ENCODE measurements around the gene FAM241B. TPM values are rescaled to one million over a fixed set of nuclear protein-coding genes. Genes with fewer than 3 reads are reported as not detected.

FAM241B gene
- total and polyA plus RNA-seq, 2 donors from 2014 or later: 7.6 to 23.7 TPM

DNA sequence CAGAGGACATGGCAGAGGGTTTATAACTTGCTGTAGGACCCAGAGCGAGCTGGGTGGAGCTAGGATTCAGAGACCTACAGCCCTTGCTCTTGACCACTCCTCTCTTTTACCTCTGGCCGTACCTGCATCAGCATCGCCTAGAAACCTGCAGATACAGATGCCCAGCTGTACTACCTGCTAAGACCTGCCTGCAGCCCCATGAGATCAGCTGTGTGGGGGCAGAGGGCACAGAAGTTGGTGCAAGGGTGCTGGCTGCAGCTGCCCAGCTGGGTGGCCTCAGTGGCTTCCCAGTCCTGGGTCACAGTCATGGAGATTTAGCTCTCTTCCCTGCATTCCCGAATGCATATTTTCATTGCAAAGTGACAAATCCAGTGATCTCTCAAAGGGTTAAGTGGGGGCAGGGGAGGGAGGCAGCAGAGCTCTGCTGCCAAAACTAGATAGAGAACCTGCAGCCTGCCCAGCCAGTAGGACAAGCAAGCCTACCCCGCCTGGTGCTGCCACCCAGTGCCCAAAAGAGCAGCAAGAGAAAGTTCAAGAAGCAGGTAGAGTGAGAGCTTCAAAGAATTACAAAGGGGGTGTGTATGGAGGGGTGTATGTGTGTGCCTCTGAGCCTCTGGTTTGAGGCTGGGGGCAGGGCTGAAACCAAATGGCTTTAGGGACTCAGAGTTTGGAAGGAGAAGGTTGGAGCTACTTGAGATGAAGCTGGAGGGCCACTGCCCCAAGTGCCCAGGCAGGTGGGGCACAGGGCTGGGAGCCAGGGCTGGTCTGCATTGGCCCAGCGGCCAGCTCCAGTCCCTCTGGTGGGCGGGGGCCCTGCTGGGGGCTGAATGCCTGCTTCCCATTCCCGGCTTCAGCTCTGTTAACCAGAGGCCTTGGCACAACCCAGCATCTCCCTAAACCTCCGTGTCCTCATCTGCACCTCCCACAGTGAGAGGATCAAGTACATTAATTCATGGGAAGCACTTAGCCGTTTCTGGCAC is 6.9 kb downstream of the FAM241B start:
- no peaks in the 10 kb centered on the region for H3K4me1 ChIP-seq (ENCODE audit: control insufficient read depth in 2 of 3, insufficient read depth in 2 of 3, low read depth in 1 of 3, low read length in 3 of 3)
- no peak overlapping the region for H3K4me3 ChIP-seq (ENCODE audit: low read length in 3 of 3)
- no peaks in the 10 kb centered on the region for H3K27me3 ChIP-seq (ENCODE audit: control insufficient read depth, insufficient read depth, low read length)
- no peak for TF ChIP-seq CTCF (IDR thresholded peaks at IDR 0.05; ENCODE audit: borderline replicate concordance, extremely low read depth, insufficient read depth)
- no peak overlapping the region for H3K9ac ChIP-seq (ENCODE audit: low read length in 3 of 3)
- intact Hi-C loops (cut with DNase I): loop anchor here (5.0 kb wide), 1 partner anchor 120 kb away; no protein-coding TSS in a partner anchor
- no peaks in the 10 kb centered on the region for H3K9me3 ChIP-seq (ENCODE audit: control insufficient read depth in 2 of 3, insufficient read depth in 1 of 3, low read length in 3 of 3)
- DNase-seq (peak in 1 of 5 donors; percentile 32), FAIRE-seq (no peak)
- no peak overlapping the region for H3K27ac ChIP-seq (ENCODE audit: low read depth in 2 of 2, low read length in 2 of 2)
- no peaks in the 10 kb centered on the region for H3K36me3 ChIP-seq (ENCODE audit: control insufficient read depth in 2 of 3, insufficient read depth in 3 of 3, low read length in 3 of 3)

DNA sequence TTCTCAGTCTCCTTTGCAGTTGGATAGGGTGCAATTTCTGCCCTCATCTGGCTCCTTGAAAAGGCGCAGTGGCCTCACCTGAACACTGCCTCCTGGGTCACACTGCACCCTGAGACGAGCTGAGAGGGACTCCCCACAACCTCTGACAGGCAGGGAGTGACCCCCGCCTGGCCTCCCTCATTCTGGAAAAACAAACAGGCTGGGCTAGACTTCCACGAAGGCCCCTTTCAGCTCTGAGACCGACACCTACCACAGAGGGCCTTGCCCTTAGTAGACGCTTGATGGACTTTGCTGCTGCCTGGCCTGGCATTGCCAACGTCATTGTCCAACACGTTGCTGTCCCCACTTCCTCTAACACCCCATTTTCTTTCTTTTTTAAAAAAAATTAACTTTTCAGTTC is 8.6 kb downstream of the FAM241B start:
- Histone ChIP-seq H3K9ac (ENCODE audit: low read length in 3 of 3) (no peak overlapping the region), H3K9me3 (ENCODE audit: control insufficient read depth in 2 of 3, insufficient read depth in 1 of 3, low read length in 3 of 3) (no peaks in the 10 kb centered on the region), H3K4me1 (ENCODE audit: control insufficient read depth in 2 of 3, insufficient read depth in 2 of 3, low read depth in 1 of 3, low read length in 3 of 3) (no peaks in the 10 kb centered on the region), H3K4me3 (ENCODE audit: low read length in 3 of 3) (no peak overlapping the region), H3K27me3 (ENCODE audit: control insufficient read depth, insufficient read depth, low read length) (no peaks in the 10 kb centered on the region), H3K27ac (ENCODE audit: low read depth in 2 of 2, low read length in 2 of 2) (no peak overlapping the region), H3K36me3 (ENCODE audit: control insufficient read depth in 2 of 3, insufficient read depth in 3 of 3, low read length in 3 of 3) (no peaks in the 10 kb centered on the region)
- intact Hi-C loops (cut with DNase I): loop anchor here (5.0 kb wide), 1 partner anchor 121 kb away; no protein-coding TSS in a partner anchor
- TF ChIP-seq CTCF (IDR thresholded peaks at IDR 0.05; ENCODE audit: borderline replicate concordance, extremely low read depth, insufficient read depth): no peak
- no peak for FAIRE-seq
- peak in 1 of 5 donors; percentile 25 for DNase-seq

- no peak overlapping the region for H3K4me3 ChIP-seq (ENCODE audit: low read length in 3 of 3)
- peak; percentile 38 for FAIRE-seq
- H3K27ac ChIP-seq (ENCODE audit: low read depth in 2 of 2, low read length in 2 of 2): no peak overlapping the region
- no peaks in the 10 kb centered on the region for H3K4me1 ChIP-seq (ENCODE audit: control insufficient read depth in 2 of 3, insufficient read depth in 2 of 3, low read depth in 1 of 3, low read length in 3 of 3)
- intact Hi-C loops (cut with DNase I): loop anchor here (5.0 kb wide), 1 partner anchor 122 kb away; no protein-coding TSS in a partner anchor
- DNase-seq: peak in 4 of 5 donors; percentile 74 to 88 (median 80)
- H3K36me3 ChIP-seq (ENCODE audit: control insufficient read depth in 2 of 3, insufficient read depth in 3 of 3, low read length in 3 of 3): no peaks in the 10 kb centered on the region
- no peak overlapping the region for H3K9ac ChIP-seq (ENCODE audit: low read length in 3 of 3)
- no peaks in the 10 kb centered on the region for H3K9me3 ChIP-seq (ENCODE audit: control insufficient read depth in 2 of 3, insufficient read depth in 1 of 3, low read length in 3 of 3)
- no peaks in the 10 kb centered on the region for H3K27me3 ChIP-seq (ENCODE audit: control insufficient read depth, insufficient read depth, low read length)
- TF ChIP-seq CTCF (IDR thresholded peaks at IDR 0.05; ENCODE audit: borderline replicate concordance, extremely low read depth, insufficient read depth): peak; percentile 74
These were observed 9.5 kb downstream of the FAM241B start for GRCh38 chr10:69639291-69640195.

Measured in kidney (tissue), 14 donors.